Muscle layer of duodenum (tissue), 2 donors: ENCODE results near the gene PIKFYVE.
"Not testable (repeated sequence)": the region's sequence is repeated elsewhere in the genome, so short reads cannot be mapped to it uniquely, and the experiment has no call there.

ENCODE experiments used
- H3K27ac ChIP-seq: one replicate; pipeline ENCODE4 v1.7.0; 2013; ENCODE audit warnings: mild to moderate bottlenecking, low read length
- H3K27me3 ChIP-seq: one replicate; pipeline ENCODE4 v1.7.0; 2013; ENCODE audit warnings: low read depth, mild to moderate bottlenecking, control low read depth, low read length
- H3K36me3 ChIP-seq, 2 donors: one replicate each; pipeline ENCODE4 v1.7.0; 2013; ENCODE audit warnings: low read length in 2 of 2, control low read depth in 1 of 2, mild to moderate bottlenecking in 1 of 2; ENCODE audit not compliant: insufficient read depth in 2 of 2, control insufficient read depth in 1 of 2
- H3K4me1 ChIP-seq, 2 donors: one replicate each; pipeline ENCODE4 v1.7.0; 2013; ENCODE audit warnings: low read length in 2 of 2, mild to moderate bottlenecking in 2 of 2, control low read depth in 1 of 2, moderate library complexity in 1 of 2; ENCODE audit not compliant: insufficient read depth in 2 of 2, control insufficient read depth in 1 of 2
- H3K4me3 ChIP-seq, 2 donors: one replicate each; pipeline ENCODE4 v1.7.0; 2013; ENCODE audit warnings: low read length in 2 of 2, low read depth in 1 of 2, mild to moderate bottlenecking in 1 of 2
- H3K9me3 ChIP-seq, 2 donors: one replicate each; pipeline ENCODE4 v1.7.0; 2013; ENCODE audit warnings: low read length in 2 of 2, control low read depth in 1 of 2, mild to moderate bottlenecking in 1 of 2; ENCODE audit not compliant: control insufficient read depth in 1 of 2
- donor health status: healthy.

The PIKFYVE gene

GRCh38 chr2:208363485-208363884 is 97.4 kb downstream of the PIKFYVE start:
- Histone ChIP-seq H3K27ac (no peak overlapping the region), H3K9me3 (peaks cover 7 to 11% of the 10 kb centered on the region in 2 donors), H3K36me3 (peaks cover 0 to 7% of the 10 kb centered on the region in 2 donors), H3K27me3 (no peaks in the 10 kb centered on the region), H3K4me1 (no peaks in the 10 kb centered on the region), H3K4me3 (no peak overlapping the region)

- H3K4me1 ChIP-seq, result no peaks in the 10 kb centered on the region
- H3K9me3 ChIP-seq, result peaks cover 4 to 7% of the 10 kb centered on the region in 2 donors
- H3K36me3 ChIP-seq, result no peaks in the 10 kb centered on the region
- H3K27ac ChIP-seq, result no peak overlapping the region
- H3K4me3 ChIP-seq, result no peak overlapping the region
- H3K27me3 ChIP-seq, result no peaks in the 10 kb centered on the region
Observed at GRCh38 chr2:208366215-208367127, 100.4 kb downstream of the PIKFYVE start.

GRCh38 chr2:208369091-208369490 is 103.0 kb downstream of the PIKFYVE start:
- Histone ChIP-seq H3K4me3 (no peak overlapping the region), H3K4me1 (no peaks in the 10 kb centered on the region), H3K9me3 (peaks cover 4 to 7% of the 10 kb centered on the region in 2 donors), H3K27ac (no peak overlapping the region), H3K36me3 (no peaks in the 10 kb centered on the region), H3K27me3 (no peaks in the 10 kb centered on the region)

- H3K4me3 ChIP-seq, result no peak overlapping the region
- no peaks in the 10 kb centered on the region for H3K36me3 ChIP-seq
- no peak overlapping the region for H3K27ac ChIP-seq
- H3K4me1 ChIP-seq, result no peaks in the 10 kb centered on the region
- no peaks in the 10 kb centered on the region for H3K27me3 ChIP-seq
- no peaks in the 10 kb centered on the region for H3K9me3 ChIP-seq
Observed at GRCh38 chr2:208370881-208371633, 105.0 kb downstream of the PIKFYVE start.

GRCh38 chr2:208371634-208371935 is 105.5 kb downstream of the PIKFYVE start:
- no peaks in the 10 kb centered on the region for H3K9me3 ChIP-seq
- H3K4me1 ChIP-seq, result no peaks in the 10 kb centered on the region
- H3K36me3 ChIP-seq, result no peaks in the 10 kb centered on the region
- no peaks in the 10 kb centered on the region for H3K27me3 ChIP-seq
- H3K27ac ChIP-seq, result no peak overlapping the region
- no peak overlapping the region for H3K4me3 ChIP-seq

GRCh38 chr2:208373460-208374089 is 107.5 kb downstream of the PIKFYVE start:
- Histone ChIP-seq H3K9me3 (no peaks in the 10 kb centered on the region), H3K36me3 (no peaks in the 10 kb centered on the region), H3K27ac (no peak overlapping the region), H3K4me3 (no peak overlapping the region), H3K4me1 (no peaks in the 10 kb centered on the region), H3K27me3 (no peaks in the 10 kb centered on the region)

GRCh38 chr2:208375491-208376068 is 109.5 kb downstream of the PIKFYVE start:
- H3K27ac ChIP-seq, result no peak overlapping the region
- H3K4me3 ChIP-seq, result no peak overlapping the region
- no peaks in the 10 kb centered on the region for H3K27me3 ChIP-seq
- no peaks in the 10 kb centered on the region for H3K9me3 ChIP-seq
- H3K4me1 ChIP-seq, result no peaks in the 10 kb centered on the region
- H3K36me3 ChIP-seq, result no peaks in the 10 kb centered on the region

GRCh38 chr2:208377344-208377860 is 111.3 kb downstream of the PIKFYVE start:
- not testable (repeated sequence) for H3K4me3 ChIP-seq, H3K27me3 ChIP-seq, H3K27ac ChIP-seq, H3K4me1 ChIP-seq, H3K36me3 ChIP-seq, H3K9me3 ChIP-seq

GRCh38 chr2:208379192-208379591 is 113.1 kb downstream of the PIKFYVE start:
- Histone ChIP-seq H3K9me3 (no peaks in the 10 kb centered on the region), H3K4me1 (no peaks in the 10 kb centered on the region), H3K27ac (no peak overlapping the region), H3K27me3 (peaks cover 4% of the 10 kb centered on the region), H3K4me3 (no peak overlapping the region), H3K36me3 (no peaks in the 10 kb centered on the region)

GRCh38 chr2:208384637-208385036 is 118.6 kb downstream of the PIKFYVE start:
- Histone ChIP-seq H3K4me3 (no peak overlapping the region), H3K36me3 (no peaks in the 10 kb centered on the region), H3K27me3 (peaks cover 4% of the 10 kb centered on the region), H3K4me1 (no peaks in the 10 kb centered on the region), H3K27ac (no peak overlapping the region), H3K9me3 (no peaks in the 10 kb centered on the region)

- Histone ChIP-seq H3K4me1 (no peaks in the 10 kb centered on the region), H3K27ac (no peak overlapping the region), H3K4me3 (no peak overlapping the region), H3K36me3 (no peaks in the 10 kb centered on the region), H3K9me3 (no peaks in the 10 kb centered on the region), H3K27me3 (peaks cover 4% of the 10 kb centered on the region)
Observed at GRCh38 chr2:208386541-208386940, 120.5 kb downstream of the PIKFYVE start.
